ENCODE measurements around the gene GNAS-AS1.

Gene GNAS-AS1

GRCh38 chr20:58811334-58811733, 39.4 kb downstream of the GNAS-AS1 start:
- Histone ChIP-seq H3K36me3 (ENCODE audit: control insufficient read depth, insufficient read depth, low read length) (no peaks in the 10 kb centered on the region), H3K27ac (ENCODE audit: insufficient read depth, low read depth, low read length, poor library complexity, severe bottlenecking) (no peak overlapping the region)
- WGBS, 2 experiments = 95 to 97% methylated on average over 13 of the region's 13 CpGs

GRCh38 chr20:58810879-58811250, 39.8 kb downstream of the GNAS-AS1 start:
- Histone ChIP-seq H3K4me1 (ENCODE audit: control insufficient read depth, insufficient read depth, low read length) (no peaks in the 10 kb centered on the region), H3K4me3 (ENCODE audit: insufficient read depth, low read depth, low read length) (no peak overlapping the region), H3K9me3 (ENCODE audit: control insufficient read depth, low read length) (no peaks in the 10 kb centered on the region), H3K27me3 (ENCODE audit: control insufficient read depth, insufficient read depth, low read length, poor library complexity, severe bottlenecking) (no peaks in the 10 kb centered on the region), H3K27ac (ENCODE audit: insufficient read depth, low read depth, low read length, poor library complexity, severe bottlenecking) (no peak overlapping the region), H3K36me3 (ENCODE audit: control insufficient read depth, insufficient read depth, low read length) (no peaks in the 10 kb centered on the region)
- 89 to 92% methylated on average over 10 of the region's 10 CpGs for WGBS, 2 experiments

More at GRCh38 chr20:58811334-58811733, 39.4 kb downstream of the GNAS-AS1 start:
- no peak overlapping the region for H3K4me3 ChIP-seq (ENCODE audit: insufficient read depth, low read depth, low read length)
- no peaks in the 10 kb centered on the region for H3K4me1 ChIP-seq (ENCODE audit: control insufficient read depth, insufficient read depth, low read length)
- H3K27me3 ChIP-seq (ENCODE audit: control insufficient read depth, insufficient read depth, low read length, poor library complexity, severe bottlenecking) = no peaks in the 10 kb centered on the region
- H3K9me3 ChIP-seq (ENCODE audit: control insufficient read depth, low read length) = no peaks in the 10 kb centered on the region

- Histone ChIP-seq H3K4me3 (ENCODE audit: insufficient read depth, low read depth, low read length) (no peak overlapping the region), H3K36me3 (ENCODE audit: control insufficient read depth, insufficient read depth, low read length) (no peaks in the 10 kb centered on the region), H3K27me3 (ENCODE audit: control insufficient read depth, insufficient read depth, low read length, poor library complexity, severe bottlenecking) (no peaks in the 10 kb centered on the region), H3K27ac (ENCODE audit: insufficient read depth, low read depth, low read length, poor library complexity, severe bottlenecking) (no peak overlapping the region), H3K9me3 (ENCODE audit: control insufficient read depth, low read length) (no peaks in the 10 kb centered on the region), H3K4me1 (ENCODE audit: control insufficient read depth, insufficient read depth, low read length) (no peaks in the 10 kb centered on the region)
- 91 to 92% methylated on average over 19 of the region's 19 CpGs for WGBS, 2 experiments
Observed at GRCh38 chr20:58810116-58810878, 40.4 kb downstream of the GNAS-AS1 start.

GRCh38 chr20:58808271-58809046, 42.2 kb downstream of the GNAS-AS1 start:
- WGBS, 2 experiments = 89 to 90% methylated on average over 17 of the region's 17 CpGs
- no peaks in the 10 kb centered on the region for H3K27me3 ChIP-seq (ENCODE audit: control insufficient read depth, insufficient read depth, low read length, poor library complexity, severe bottlenecking)
- H3K27ac ChIP-seq (ENCODE audit: insufficient read depth, low read depth, low read length, poor library complexity, severe bottlenecking) = no peak overlapping the region
- no peak overlapping the region for H3K4me3 ChIP-seq (ENCODE audit: insufficient read depth, low read depth, low read length)
- no peaks in the 10 kb centered on the region for H3K4me1 ChIP-seq (ENCODE audit: control insufficient read depth, insufficient read depth, low read length)
- H3K36me3 ChIP-seq (ENCODE audit: control insufficient read depth, insufficient read depth, low read length) = no peaks in the 10 kb centered on the region
- H3K9me3 ChIP-seq (ENCODE audit: control insufficient read depth, low read length) = no peaks in the 10 kb centered on the region

GRCh38 chr20:58807801-58808200, 42.9 kb downstream of the GNAS-AS1 start:
- WGBS, 2 experiments = 95% methylated on average over 11 of the region's 11 CpGs

GRCh38 chr20:58803533-58803932, 47.2 kb downstream of the GNAS-AS1 start:
- Histone ChIP-seq H3K4me3 (ENCODE audit: insufficient read depth, low read depth, low read length) (no peak overlapping the region), H3K36me3 (ENCODE audit: control insufficient read depth, insufficient read depth, low read length) (no peaks in the 10 kb centered on the region), H3K27me3 (ENCODE audit: control insufficient read depth, insufficient read depth, low read length, poor library complexity, severe bottlenecking) (no peaks in the 10 kb centered on the region), H3K9me3 (ENCODE audit: control insufficient read depth, low read length) (no peaks in the 10 kb centered on the region), H3K4me1 (ENCODE audit: control insufficient read depth, insufficient read depth, low read length) (peaks cover 5% of the 10 kb centered on the region), H3K27ac (ENCODE audit: insufficient read depth, low read depth, low read length, poor library complexity, severe bottlenecking) (no peak overlapping the region)
- WGBS, 2 experiments = 93% methylated on average over 18 of the region's 18 CpGs

More at GRCh38 chr20:58807801-58808200, 42.9 kb downstream of the GNAS-AS1 start:
- Histone ChIP-seq H3K9me3 (ENCODE audit: control insufficient read depth, low read length) (no peaks in the 10 kb centered on the region), H3K4me1 (ENCODE audit: control insufficient read depth, insufficient read depth, low read length) (no peaks in the 10 kb centered on the region), H3K27me3 (ENCODE audit: control insufficient read depth, insufficient read depth, low read length, poor library complexity, severe bottlenecking) (no peaks in the 10 kb centered on the region), H3K36me3 (ENCODE audit: control insufficient read depth, insufficient read depth, low read length) (no peaks in the 10 kb centered on the region), H3K4me3 (ENCODE audit: insufficient read depth, low read depth, low read length) (no peak overlapping the region), H3K27ac (ENCODE audit: insufficient read depth, low read depth, low read length, poor library complexity, severe bottlenecking) (no peak overlapping the region)

- Histone ChIP-seq H3K4me1 (ENCODE audit: control insufficient read depth, insufficient read depth, low read length) (peaks cover 5% of the 10 kb centered on the region), H3K36me3 (ENCODE audit: control insufficient read depth, insufficient read depth, low read length) (no peaks in the 10 kb centered on the region), H3K27ac (ENCODE audit: insufficient read depth, low read depth, low read length, poor library complexity, severe bottlenecking) (no peak overlapping the region), H3K4me3 (ENCODE audit: insufficient read depth, low read depth, low read length) (no peak overlapping the region), H3K27me3 (ENCODE audit: control insufficient read depth, insufficient read depth, low read length, poor library complexity, severe bottlenecking) (no peaks in the 10 kb centered on the region), H3K9me3 (ENCODE audit: control insufficient read depth, low read length) (no peaks in the 10 kb centered on the region)
- WGBS, 2 experiments = 90 to 95% methylated on average over 11 of the region's 11 CpGs
Observed at GRCh38 chr20:58802061-58802460, 48.6 kb downstream of the GNAS-AS1 start.

GRCh38 chr20:58800134-58800871, 50.4 kb downstream of the GNAS-AS1 start:
- no peaks in the 10 kb centered on the region for H3K9me3 ChIP-seq (ENCODE audit: control insufficient read depth, low read length)
- H3K27me3 ChIP-seq (ENCODE audit: control insufficient read depth, insufficient read depth, low read length, poor library complexity, severe bottlenecking) = no peaks in the 10 kb centered on the region
- no peak overlapping the region for H3K27ac ChIP-seq (ENCODE audit: insufficient read depth, low read depth, low read length, poor library complexity, severe bottlenecking)
- no peak overlapping the region for H3K4me3 ChIP-seq (ENCODE audit: insufficient read depth, low read depth, low read length)
- 68 to 71% methylated on average over 22 of the region's 22 CpGs for WGBS, 2 experiments
- H3K4me1 ChIP-seq (ENCODE audit: control insufficient read depth, insufficient read depth, low read length) = peaks cover 5% of the 10 kb centered on the region
- H3K36me3 ChIP-seq (ENCODE audit: control insufficient read depth, insufficient read depth, low read length) = no peaks in the 10 kb centered on the region

- Histone ChIP-seq H3K36me3 (ENCODE audit: control insufficient read depth, insufficient read depth, low read length) (no peaks in the 10 kb centered on the region), H3K4me1 (ENCODE audit: control insufficient read depth, insufficient read depth, low read length) (peaks cover 5% of the 10 kb centered on the region), H3K27ac (ENCODE audit: insufficient read depth, low read depth, low read length, poor library complexity, severe bottlenecking) (no peak overlapping the region), H3K4me3 (ENCODE audit: insufficient read depth, low read depth, low read length) (no peak overlapping the region), H3K27me3 (ENCODE audit: control insufficient read depth, insufficient read depth, low read length, poor library complexity, severe bottlenecking) (no peaks in the 10 kb centered on the region), H3K9me3 (ENCODE audit: control insufficient read depth, low read length) (no peaks in the 10 kb centered on the region)
- WGBS, 2 experiments = 92 to 94% methylated on average over 26 of the region's 26 CpGs
Observed at GRCh38 chr20:58797371-58798338, 53.0 kb downstream of the GNAS-AS1 start.
